Stimulated activated CD4-positive, alpha-beta T cell treated with anti-CD3 and anti-CD28 coated beads, Interleukin-15, amount 100 ng/mL, for 24 hours (primary cell): Measurements from ENCODE around the gene NOP16.
"Not testable (repeated sequence)": the region's sequence is repeated elsewhere in the genome, so short reads cannot be mapped to it uniquely, and the experiment has no call there.

Experiments
- DNase-seq: peaks from one replicate; pipeline ENCODE4 v3.0.0-alpha.2; 2020

The NOP16 gene

GRCh38 chr5:176408590-176408989 lies 20.2 kb upstream of the NOP16 start:
- DNase-seq = no peak

DNA sequence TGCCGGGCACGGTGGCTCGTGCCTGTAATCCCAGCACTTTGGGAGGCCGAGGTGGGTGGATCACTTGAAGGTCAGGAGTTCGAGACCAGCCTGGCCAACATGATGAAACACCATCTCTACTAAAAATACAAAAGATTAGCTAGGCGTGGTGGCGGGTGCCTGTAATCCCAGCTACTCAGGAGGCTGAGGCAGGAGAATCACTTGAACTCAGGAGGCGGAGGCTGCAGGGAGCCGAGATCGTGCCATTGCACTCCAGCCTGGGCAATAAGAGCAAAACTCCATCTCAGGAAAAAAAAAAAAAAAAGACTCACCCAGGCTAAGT lies 19.8 kb upstream of the NOP16 start:
- DNase-seq = not testable (repeated sequence)

DNA sequence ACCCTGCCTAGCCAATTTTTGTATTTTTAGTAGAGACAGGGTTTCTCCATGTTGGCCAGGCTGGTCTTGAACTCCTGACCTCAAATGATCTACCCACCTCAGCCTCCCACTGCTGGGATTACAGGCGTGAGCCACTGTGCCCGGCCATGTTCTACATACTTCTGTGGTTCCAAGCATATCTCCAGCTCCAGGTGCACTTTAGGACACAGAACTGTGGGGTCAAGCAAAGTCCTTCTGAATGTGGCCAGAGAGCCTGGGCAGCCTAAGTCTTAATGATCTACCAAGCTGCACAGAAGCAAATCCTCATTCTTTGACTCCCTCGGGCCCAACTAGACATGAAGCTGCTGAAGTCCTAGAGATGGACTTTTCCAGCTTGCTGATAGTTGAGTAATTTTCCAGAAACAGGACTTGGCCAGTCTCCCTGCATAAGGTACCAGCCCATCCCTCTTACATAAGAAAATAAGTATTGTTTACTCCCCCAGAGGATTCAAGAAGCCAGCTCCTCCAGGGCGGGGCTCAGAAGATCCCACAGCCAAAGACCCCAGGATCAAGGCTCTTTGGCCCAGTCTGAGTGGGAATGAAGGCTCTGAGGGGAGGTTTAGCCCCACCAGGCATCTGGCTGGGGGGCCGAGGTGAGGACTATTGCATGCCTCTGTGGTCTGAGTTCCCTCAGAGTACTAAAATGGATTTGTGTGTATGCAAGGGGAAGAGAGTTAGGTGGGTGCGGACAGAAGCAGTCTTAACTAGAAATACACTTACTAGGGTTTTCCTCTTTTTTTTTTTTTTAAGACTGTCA lies 19.3 kb upstream of the NOP16 start:
- DNase-seq = no peak

DNA sequence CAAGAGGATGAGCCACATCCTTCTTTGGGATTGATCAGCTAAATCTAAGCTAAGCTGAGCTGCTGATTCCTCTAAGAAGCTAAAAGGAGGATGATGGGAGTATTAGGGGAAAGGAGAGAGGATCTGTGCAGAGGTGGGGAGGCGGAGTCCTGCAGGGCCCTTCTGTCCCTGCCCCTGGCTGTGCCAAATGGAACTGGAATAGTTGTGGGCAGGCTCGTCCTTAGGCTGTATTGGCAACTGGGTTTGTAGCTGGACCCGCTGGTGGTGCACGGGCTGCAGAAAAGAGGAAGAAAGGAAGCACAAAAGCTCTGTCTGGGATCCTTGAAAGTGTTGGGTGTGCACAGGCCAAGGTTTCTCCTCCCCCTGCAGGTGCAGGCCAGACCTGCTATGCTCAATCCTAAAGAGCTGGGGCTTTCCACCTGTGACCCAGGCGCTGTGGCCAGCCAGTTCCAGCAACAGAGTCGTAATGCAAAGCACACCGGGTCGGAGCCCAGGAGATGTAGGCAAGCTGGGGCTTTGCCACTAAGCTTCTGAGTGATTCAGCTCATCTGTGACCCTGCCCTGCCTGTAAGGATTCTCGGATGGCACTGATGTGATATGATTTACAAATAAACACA lies 18.1 kb upstream of the NOP16 start:
- DNase-seq = no peak

GRCh38 chr5:176405656-176406435 lies 17.4 kb upstream of the NOP16 start:
- no peak for DNase-seq

GRCh38 chr5:176401281-176402205 lies 13.1 kb upstream of the NOP16 start:
- no peak for DNase-seq

DNA sequence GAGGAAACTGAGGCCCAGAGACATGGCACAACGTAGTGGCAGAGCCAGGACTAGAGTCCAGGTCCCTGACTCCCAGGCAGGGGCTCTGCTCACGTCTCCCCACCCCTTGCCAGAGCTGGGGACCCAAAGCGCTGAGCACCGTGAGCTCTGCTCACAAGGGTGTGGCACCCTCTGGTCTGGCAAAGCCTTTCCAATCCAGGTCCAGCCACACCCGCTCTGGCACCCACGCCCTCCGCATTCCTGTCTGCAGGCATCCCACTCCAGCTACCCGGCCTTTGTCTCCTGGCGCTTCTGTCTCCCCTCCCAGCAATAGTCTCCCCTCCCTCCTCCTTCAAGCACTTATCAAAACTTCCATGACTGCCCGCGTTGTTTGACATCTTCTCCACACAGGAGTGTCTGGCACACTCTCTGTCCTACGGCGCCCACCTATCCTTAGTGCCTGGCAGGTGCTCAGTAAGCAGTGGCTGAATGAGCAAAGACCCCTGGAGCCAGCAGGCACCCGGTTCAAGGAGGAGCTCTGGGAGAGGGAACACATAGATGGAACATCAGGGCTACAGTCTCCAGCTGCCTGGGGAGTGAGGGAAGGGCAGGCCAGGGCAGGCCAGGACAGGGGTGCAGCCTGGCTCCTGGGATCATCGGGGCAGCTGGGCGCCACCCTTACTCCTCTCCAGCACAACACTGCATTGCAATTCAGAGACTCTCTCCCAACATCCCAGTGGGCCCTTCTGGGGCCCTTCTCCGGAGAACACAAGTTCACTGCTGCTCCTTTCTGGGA lies 12.2 kb upstream of the NOP16 start:
- DNase-seq = no peak

GRCh38 chr5:176397736-176398420 lies 9.5 kb upstream of the NOP16 start:
- DNase-seq = no peak

GRCh38 chr5:176396330-176396729 lies 7.9 kb upstream of the NOP16 start:
- no peak for DNase-seq

GRCh38 chr5:176394881-176395675 lies 6.7 kb upstream of the NOP16 start:
- DNase-seq = no peak

DNA sequence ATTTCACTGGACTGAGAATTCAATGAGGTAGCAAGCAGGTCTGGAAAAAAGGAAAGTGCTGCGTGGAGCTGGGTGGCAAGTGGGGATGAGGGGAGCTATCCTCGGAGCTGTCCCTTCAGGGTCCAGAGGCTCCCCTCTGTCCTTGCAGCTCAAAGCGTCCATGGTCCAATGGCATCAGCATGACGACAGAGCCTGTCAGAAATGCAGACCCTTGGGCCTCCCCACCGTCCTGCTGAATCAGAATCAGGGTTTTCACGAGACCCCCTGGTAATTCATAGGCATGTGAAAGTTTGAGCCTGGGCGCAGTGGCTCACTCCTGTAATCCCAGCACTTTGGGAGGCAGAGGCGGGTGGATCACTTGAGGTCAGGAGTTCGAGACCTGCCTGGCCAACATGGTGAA lies 5.7 kb upstream of the NOP16 start:
- no peak for DNase-seq

DNA sequence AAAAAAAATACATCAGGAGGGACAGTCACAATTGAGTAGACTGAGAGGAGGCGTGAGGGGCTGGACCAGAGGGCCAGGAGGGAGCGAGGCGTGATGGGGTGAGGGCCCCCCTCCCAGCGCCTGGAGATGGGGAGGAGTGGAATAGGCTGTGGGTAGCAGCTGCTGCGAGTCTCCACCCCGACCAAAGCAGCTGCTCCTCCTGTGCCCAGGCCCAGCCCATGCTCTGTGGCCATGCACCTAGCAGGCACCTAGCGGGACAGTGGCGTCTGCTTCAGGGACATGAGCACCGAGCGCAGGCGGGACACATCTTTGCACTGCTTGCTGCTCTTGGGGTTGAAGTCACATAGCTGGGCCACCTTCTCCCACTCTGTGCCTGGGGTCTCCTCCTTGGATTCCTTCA lies 4.1 kb upstream of the NOP16 start:
- no peak for DNase-seq

GRCh38 chr5:176391999-176392398 lies 3.6 kb upstream of the NOP16 start:
- no peak for DNase-seq

- DNase-seq = no peak
Observed at GRCh38 chr5:176391479-176391878, 3.1 kb upstream of the NOP16 start.

DNA sequence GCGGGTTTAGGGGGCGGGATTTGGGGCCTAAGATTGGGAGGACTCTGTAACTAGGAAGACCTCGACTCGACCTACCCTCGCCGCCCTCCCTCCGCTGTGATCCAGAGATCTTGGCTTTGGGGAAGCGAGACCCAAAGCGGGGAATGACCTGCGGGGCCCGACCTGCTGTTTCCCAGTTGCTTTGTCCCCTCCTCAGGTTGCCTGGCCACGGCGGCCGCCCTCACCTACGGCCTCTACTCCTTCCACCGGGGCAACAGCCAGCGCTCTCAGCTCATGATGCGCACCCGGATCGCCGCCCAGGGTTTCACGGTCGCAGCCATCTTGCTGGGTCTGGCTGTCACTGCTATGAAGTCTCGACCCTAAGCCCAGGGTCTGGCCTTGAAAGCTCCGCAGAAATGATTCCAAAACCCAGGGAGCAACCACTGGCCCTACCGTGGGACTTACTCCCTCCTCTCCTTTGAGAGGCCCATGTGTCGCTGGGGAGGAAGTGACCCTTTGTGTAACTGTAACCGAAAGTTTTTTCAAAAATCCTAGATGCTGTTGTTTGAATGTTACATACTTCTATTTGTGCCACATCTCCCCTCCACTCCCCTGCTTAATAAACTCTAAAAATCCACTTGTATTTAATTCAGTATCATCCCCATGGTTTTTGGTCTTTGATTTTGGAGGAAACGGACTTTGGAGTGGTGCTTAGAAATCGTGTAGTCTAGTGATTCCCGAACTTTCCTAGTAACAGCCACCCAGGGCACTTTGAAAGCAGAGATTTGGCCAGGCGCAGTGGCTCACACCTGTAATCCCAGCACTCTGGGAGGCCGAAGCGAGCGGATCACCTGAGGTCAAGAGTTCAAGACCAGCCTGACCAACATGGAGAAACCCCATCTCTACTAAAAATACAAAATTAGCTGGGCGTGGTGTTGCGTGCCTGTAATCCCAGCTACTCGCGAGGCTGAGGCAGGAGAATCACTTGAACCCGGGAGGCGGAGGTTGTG lies 1.0 kb upstream of the NOP16 start:
- DNase-seq = no peak

GRCh38 chr5:176388003-176388443 lies 375 bp downstream of the NOP16 start:
- DNase-seq = no peak

DNA sequence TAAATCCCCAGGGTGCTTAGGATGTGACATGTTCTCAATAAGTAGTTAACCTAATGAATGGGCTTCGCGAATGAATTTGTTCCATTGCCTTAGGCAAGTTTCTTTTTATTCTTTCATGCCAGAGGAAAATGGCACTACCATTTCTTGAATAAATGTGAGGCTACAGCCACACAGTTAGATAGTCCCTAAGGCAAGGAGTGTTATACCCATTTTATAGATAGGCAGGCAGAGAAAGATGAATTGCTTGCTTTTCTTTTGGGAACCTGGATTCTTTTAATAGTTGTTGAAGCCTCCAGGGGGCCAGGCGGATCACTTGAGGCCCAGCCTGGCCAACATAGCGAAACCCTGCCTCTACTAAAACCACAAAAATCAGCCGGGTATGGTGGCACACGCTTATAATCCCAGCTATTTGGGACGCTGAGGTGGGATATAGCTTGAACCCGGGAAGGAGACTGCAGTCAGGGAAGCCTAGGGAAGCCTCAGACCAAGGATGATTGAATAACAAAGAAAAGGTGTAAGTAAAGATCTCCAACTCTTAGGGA lies 943 bp downstream of the NOP16 start:
- DNase-seq = no peak

DNA sequence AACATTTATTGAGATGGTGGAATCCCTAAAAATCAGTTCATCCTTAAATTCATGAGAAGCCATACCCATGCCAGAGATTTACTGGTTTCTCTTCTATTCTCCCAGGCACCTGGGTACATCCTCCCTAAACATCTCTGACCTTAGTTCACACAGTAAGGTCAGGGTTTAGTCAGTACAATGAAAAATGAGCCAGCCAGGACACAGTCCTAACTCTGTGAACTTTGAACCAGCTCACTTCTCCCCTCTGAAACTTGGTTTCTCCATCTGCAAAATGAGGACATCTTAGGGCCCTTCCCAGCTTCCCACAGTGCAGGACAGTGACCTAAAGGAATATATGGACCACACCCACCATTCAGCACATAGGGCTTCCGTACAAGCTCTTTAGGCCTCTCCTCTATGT lies 1.9 kb downstream of the NOP16 start:
- DNase-seq = no peak

DNA sequence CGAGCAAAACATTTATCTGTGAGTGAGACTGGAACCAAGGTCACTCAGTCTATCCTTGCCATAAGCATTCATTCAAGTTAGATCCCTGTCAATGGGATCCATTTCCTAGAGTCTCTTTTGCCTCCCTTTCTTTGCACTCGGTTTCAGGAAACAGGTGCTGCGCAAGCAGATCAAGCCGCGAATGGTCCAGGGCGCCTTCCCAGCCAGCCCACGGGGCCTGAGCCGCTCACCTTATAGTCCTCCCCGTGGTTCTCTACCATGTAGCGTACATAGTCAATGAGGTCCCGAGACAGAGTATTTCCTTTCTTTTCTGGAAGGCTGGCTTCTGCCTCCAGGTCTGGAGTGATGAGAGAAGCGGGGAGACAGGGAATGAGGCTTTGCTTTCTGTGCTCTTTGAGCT lies 3.4 kb downstream of the NOP16 start:
- no peak for DNase-seq
